ENCODE data around the gene SLC24A3. TPM values are rescaled to one million over a fixed set of nuclear protein-coding genes. Genes with fewer than 3 reads are reported as not detected.

Gene SLC24A3
- 1.0 and 1.7 TPM in 2 replicates for total RNA-seq
- polyA plus RNA-seq: 0.48 and 1.3 TPM in 2 replicates

DNA sequence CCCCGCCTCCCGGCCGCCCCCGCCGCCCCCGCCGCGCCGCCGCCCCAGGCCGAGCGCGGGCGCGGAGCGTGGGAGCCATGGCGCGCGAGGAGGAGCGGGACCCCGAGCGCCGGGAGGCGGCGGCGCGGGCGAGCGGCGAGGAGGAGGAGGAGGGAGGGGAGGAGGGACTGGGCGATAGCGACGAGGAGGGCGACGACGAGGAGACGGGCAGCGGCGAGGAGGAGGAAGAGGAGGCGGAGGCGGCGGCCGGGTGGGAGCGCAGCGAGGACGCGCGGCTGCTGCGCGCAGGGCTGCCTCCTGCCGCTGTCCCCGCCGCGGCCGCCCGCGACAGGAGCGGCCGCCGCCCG, at the start of gene SLC24A3:
Gene SLC24A3, plus strand, starts transcription at position 174 of the 347 bp plus-strand sequence.
- no peak for TF ChIP-seq EZH2 (IDR thresholded peaks at IDR 0.05; ENCODE audit: borderline replicate concordance)
- TF ChIP-seq EZH2phosphoT487 (IDR thresholded peaks at IDR 0.05; ENCODE audit: low read depth, severe bottlenecking, unreplicated experiment): no peak
- TF ChIP-seq CTCF (IDR thresholded peaks at IDR 0.05; ENCODE audit: poor library complexity): no peak
- H3K36me3 ChIP-seq (replicated peaks; ENCODE audit: insufficient read depth, low read depth): no peaks in the 10 kb centered on the region
- no peaks in the 10 kb centered on the region for H3K9me2 ChIP-seq (replicated peaks; ENCODE audit: insufficient read depth)
- H3K79me2 ChIP-seq: no peaks in the 10 kb centered on the region
- H3K4me2 ChIP-seq: peak within 1 kb of the TSS; percentile 94
- H3K4me1 ChIP-seq (ENCODE audit: insufficient read depth): peaks cover 4% of the 10 kb centered on the region
- DNase-seq (ENCODE audit: low spot score): no peak
- peak within 1 kb of the TSS; percentile 33 for H3K4me3 ChIP-seq
- no peak within 1 kb of the TSS for H3K27ac ChIP-seq
- WGBS (ENCODE audit: low lambda C conversion rate, missing lambda C conversion rate): under 1% methylated on average over 19 of the region's 61 CpGs
- H2AFZ ChIP-seq: peak within 1 kb of the TSS; percentile 63
- H3K27me3 ChIP-seq: peaks cover 57% of the 10 kb centered on the region
- H3K9me3 ChIP-seq (ENCODE audit: low read depth): no peaks in the 10 kb centered on the region
- no peaks in the 10 kb centered on the region for H4K20me1 ChIP-seq (ENCODE audit: insufficient read depth, poor library complexity, severe bottlenecking)

GRCh38 chr20:19170148-19170547, 42.3 kb upstream of the SLC24A3 start:
- Histone ChIP-seq H3K79me2 (no peaks in the 10 kb centered on the region), H2AFZ (no peak overlapping the region), H3K9me3 (ENCODE audit: low read depth) (no peaks in the 10 kb centered on the region), H3K4me2 (no peak overlapping the region), H3K27me3 (no peaks in the 10 kb centered on the region), H3K36me3 (replicated peaks; ENCODE audit: insufficient read depth, low read depth) (no peaks in the 10 kb centered on the region), H4K20me1 (ENCODE audit: insufficient read depth, poor library complexity, severe bottlenecking) (no peaks in the 10 kb centered on the region), H3K9me2 (replicated peaks; ENCODE audit: insufficient read depth) (no peaks in the 10 kb centered on the region), H3K27ac (no peak overlapping the region), H3K4me3 (no peak overlapping the region), H3K4me1 (ENCODE audit: insufficient read depth) (no peaks in the 10 kb centered on the region)
- no peak for DNase-seq (ENCODE audit: low spot score)
- TF ChIP-seq EZH2 (IDR thresholded peaks at IDR 0.05; ENCODE audit: borderline replicate concordance) (no peak), EZH2phosphoT487 (IDR thresholded peaks at IDR 0.05; ENCODE audit: low read depth, severe bottlenecking, unreplicated experiment) (no peak), CTCF (IDR thresholded peaks at IDR 0.05; ENCODE audit: poor library complexity) (no peak)

GRCh38 chr20:19172637-19173036, 39.8 kb upstream of the SLC24A3 start:
- Histone ChIP-seq H3K27me3 (no peaks in the 10 kb centered on the region), H3K79me2 (no peaks in the 10 kb centered on the region), H3K27ac (no peak overlapping the region), H3K4me3 (no peak overlapping the region), H2AFZ (no peak overlapping the region), H3K4me2 (no peak overlapping the region), H3K36me3 (replicated peaks; ENCODE audit: insufficient read depth, low read depth) (no peaks in the 10 kb centered on the region), H4K20me1 (ENCODE audit: insufficient read depth, poor library complexity, severe bottlenecking) (no peaks in the 10 kb centered on the region), H3K9me3 (ENCODE audit: low read depth) (no peaks in the 10 kb centered on the region), H3K4me1 (ENCODE audit: insufficient read depth) (no peaks in the 10 kb centered on the region), H3K9me2 (replicated peaks; ENCODE audit: insufficient read depth) (no peaks in the 10 kb centered on the region)
- WGBS (ENCODE audit: low lambda C conversion rate, missing lambda C conversion rate): 83% methylated on average over 1 of the region's 1 CpG
- no peak for DNase-seq (ENCODE audit: low spot score)
- TF ChIP-seq EZH2phosphoT487 (IDR thresholded peaks at IDR 0.05; ENCODE audit: low read depth, severe bottlenecking, unreplicated experiment): no peak

GRCh38 chr20:19176470-19177052, 35.9 kb upstream of the SLC24A3 start:
- Histone ChIP-seq H3K36me3 (replicated peaks; ENCODE audit: insufficient read depth, low read depth) (no peaks in the 10 kb centered on the region), H3K79me2 (no peaks in the 10 kb centered on the region), H3K4me1 (ENCODE audit: insufficient read depth) (no peaks in the 10 kb centered on the region), H3K4me3 (no peak overlapping the region), H3K9me3 (ENCODE audit: low read depth) (no peaks in the 10 kb centered on the region), H3K27ac (no peak overlapping the region), H3K9me2 (replicated peaks; ENCODE audit: insufficient read depth) (no peaks in the 10 kb centered on the region), H2AFZ (no peak overlapping the region), H4K20me1 (ENCODE audit: insufficient read depth, poor library complexity, severe bottlenecking) (no peaks in the 10 kb centered on the region), H3K27me3 (no peaks in the 10 kb centered on the region), H3K4me2 (no peak overlapping the region)
- 100% methylated on average over 1 of the region's 1 CpG for WGBS (ENCODE audit: low lambda C conversion rate, missing lambda C conversion rate)
- DNase-seq (ENCODE audit: low spot score): no peak
- no peak for TF ChIP-seq EZH2 (IDR thresholded peaks at IDR 0.05; ENCODE audit: borderline replicate concordance)
- TF ChIP-seq CTCF (IDR thresholded peaks at IDR 0.05; ENCODE audit: poor library complexity): no peak
- TF ChIP-seq EZH2phosphoT487 (IDR thresholded peaks at IDR 0.05; ENCODE audit: low read depth, severe bottlenecking, unreplicated experiment): no peak
